Natural killer cell (primary cell): ENCODE measurements around the gene DACT3. TPM values are rescaled to one million over a fixed set of nuclear protein-coding genes. Genes with fewer than 3 reads are reported as not detected.
"Not testable (repeated sequence)": the region's sequence is repeated elsewhere in the genome, so short reads cannot be mapped to it uniquely, and the experiment has no call there.

Experiments used
- ATAC-seq, 3 donors: fragments of 150-1000 bp in 2 of 3; fragments of 200-7000 bp in 1 of 3; cut with Tn5 transposase; 1 replicate in 1 of 3; 2 replicates in 2 of 3; pipeline ENCODE4 v1.10.0; 2021; ENCODE audit warnings: mild to moderate bottlenecking in 2 of 3, moderate library complexity in 2 of 3
- DNase-seq, 2 donors: peaks; one replicate each; pipeline versions ENCODE4 v3.0.0 to v3.0.0-alpha.2; 2013 to 2021; ENCODE audit warnings: mixed read lengths in 1 of 2
- H3K27ac ChIP-seq: one replicate; pipeline ENCODE4 v1.5.1; 2013; ENCODE audit warnings: mild to moderate bottlenecking, low read length
- H3K27me3 ChIP-seq: one replicate; pipeline ENCODE4 v1.6.1; 2013; ENCODE audit warnings: low read length; ENCODE audit not compliant: control insufficient read depth, insufficient read depth
- H3K36me3 ChIP-seq: one replicate; pipeline ENCODE4 v1.6.1; 2013; ENCODE audit warnings: low read length; ENCODE audit not compliant: control insufficient read depth, insufficient read depth
- H3K4me1 ChIP-seq: one replicate; pipeline ENCODE4 v1.6.1; 2013; ENCODE audit warnings: low read length; ENCODE audit not compliant: control insufficient read depth, insufficient read depth
- H3K4me3 ChIP-seq: one replicate; pipeline ENCODE4 v1.5.1; 2013; ENCODE audit warnings: low read length
- H3K9me3 ChIP-seq: one replicate; pipeline ENCODE4 v1.6.1; 2013; ENCODE audit warnings: low read length; ENCODE audit not compliant: control insufficient read depth, insufficient read depth
- H3K27ac Mint-ChIP-seq, 2 donors: one replicate each; pipeline ENCODE4 v1.8.0; 2022; ENCODE audit warnings: mild to moderate bottlenecking in 2 of 2, mixed read lengths in 2 of 2, moderate library complexity in 1 of 2
- H3K27me3 Mint-ChIP-seq, 2 donors: one replicate each; pipeline ENCODE4 v1.8.0; 2022; ENCODE audit warnings: low read depth in 2 of 2, mixed read lengths in 2 of 2
- H3K36me3 Mint-ChIP-seq: one replicate; pipeline ENCODE4 v1.8.0; 2022; ENCODE audit warnings: mixed read lengths
- H3K4me1 Mint-ChIP-seq, 2 donors: one replicate each; pipeline ENCODE4 v1.8.0; 2022; ENCODE audit warnings: mixed read lengths in 2 of 2
- H3K4me3 Mint-ChIP-seq: one replicate; pipeline ENCODE4 v1.8.0; 2022; ENCODE audit warnings: mild to moderate bottlenecking, moderate library complexity, mixed read lengths
- H3K9me3 Mint-ChIP-seq, 2 donors: one replicate each; pipeline ENCODE4 v1.8.0; 2022; ENCODE audit warnings: mixed read lengths in 2 of 2
- CTCF ChIP-seq: fragments of 200-600 bp; IDR thresholded peaks from one replicate; pipeline ENCODE4 v1.8.0; 2022; ENCODE audit warnings: antibody characterized with exemption
- WGBS: methylation state at CpG from one replicate; pipeline ENCODE4 v1.1.7; 2013; ENCODE audit warnings: missing lambda C conversion rate; ENCODE audit not compliant: insufficient coverage; 5-methylcytosine and 5-hydroxymethylcytosine counted together
- intact Hi-C: fragments of 100-400 bp; cut with micrococcal nuclease; formaldehyde crosslinking; loops from one replicate; pipeline ENCODE4 v1.14.2; 2022
- total RNA-seq, 4 donors: library from RNA; stranded (reverse); fragments of 120-200 nt in 1 of 4; gene quantifications; one replicate each; pipeline versions ENCODE4 v1.2.3 to v1.2.4, GENCODE V29; 2013 to 2022

Gene DACT3
- total RNA-seq, 3 donors from 2014 or later (not counting 1 experiment from before 2014, with no cell fraction given): 0.14 to 0.20 TPM; not detected in 1

DNA sequence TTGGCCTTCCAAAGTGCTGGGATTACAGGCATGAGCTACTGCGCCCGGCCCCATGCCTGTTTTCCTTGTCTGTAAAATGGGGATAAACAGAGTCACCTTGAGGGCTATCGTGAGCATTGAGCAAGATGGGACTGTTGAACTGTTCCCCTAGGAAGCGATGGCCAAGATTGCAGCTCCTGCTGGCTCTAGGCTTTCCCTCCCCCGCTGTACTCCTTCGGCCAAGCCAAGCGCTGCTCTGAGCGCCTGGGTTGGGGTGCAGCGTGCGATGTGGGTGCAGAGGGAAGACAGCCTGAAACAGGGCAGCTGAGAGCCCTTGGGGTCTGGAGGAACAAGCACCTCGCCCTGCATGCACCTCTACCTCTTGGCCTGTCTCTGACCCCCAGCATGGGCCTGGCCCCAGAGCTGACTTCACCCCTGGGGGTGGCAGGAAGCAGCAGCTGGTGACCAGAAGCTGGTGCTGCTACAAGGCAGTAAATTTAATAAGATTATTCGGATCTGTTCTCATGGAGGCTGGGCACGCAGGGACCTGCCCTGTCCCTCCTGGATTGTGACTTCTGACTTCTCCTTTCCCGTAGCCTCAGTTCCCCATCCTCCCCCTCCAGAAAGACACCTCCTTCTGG lies 30.3 kb downstream of the DACT3 start:
- intact Hi-C loops: no loop called here
- Histone ChIP-seq H3K4me1 (peaks cover 21% of the 10 kb centered on the region), H3K27me3 (peaks cover 20% of the 10 kb centered on the region), H3K27ac (no peak overlapping the region), H3K9me3 (no peaks in the 10 kb centered on the region), H3K4me3 (no peak overlapping the region), H3K36me3 (no peaks in the 10 kb centered on the region)
- Mint-ChIP-seq H3K4me1 (peaks cover 0 to 12% of the 10 kb centered on the region in 2 donors), H3K36me3 (no peaks in the 10 kb centered on the region), H3K9me3 (no peaks in the 10 kb centered on the region), H3K27ac (no peak overlapping the region), H3K4me3 (no peak overlapping the region), H3K27me3 (peaks cover 17 to 31% of the 10 kb centered on the region in 2 donors)
- DNase-seq (no peak), ATAC-seq (no peak)
- no peak for TF ChIP-seq CTCF
- 91% methylated on average over 14 of the region's 14 CpGs for WGBS

GRCh38 chr19:46629546-46630025 lies 31.4 kb downstream of the DACT3 start:
- WGBS: 80% methylated on average over 15 of the region's 15 CpGs

GRCh38 chr19:46628970-46629369 lies 32.0 kb downstream of the DACT3 start:
- H3K27ac Mint-ChIP-seq, H3K4me3 ChIP-seq, H3K9me3 Mint-ChIP-seq, ATAC-seq, DNase-seq, H3K9me3 ChIP-seq, H3K36me3 Mint-ChIP-seq, intact Hi-C loops, H3K27ac ChIP-seq, H3K36me3 ChIP-seq, H3K4me3 Mint-ChIP-seq: not testable (repeated sequence)
- peaks cover 0 to 20% of the 10 kb centered on the region in 2 donors for H3K4me1 Mint-ChIP-seq
- Histone ChIP-seq H3K4me1 (peaks cover 17% of the 10 kb centered on the region), H3K27me3 (peaks cover 11% of the 10 kb centered on the region)
- 87% methylated on average over 6 of the region's 7 CpGs for WGBS
- peaks cover 16 to 33% of the 10 kb centered on the region in 2 donors for H3K27me3 Mint-ChIP-seq

More at GRCh38 chr19:46629546-46630025, 31.4 kb downstream of the DACT3 start:
- Mint-ChIP-seq H3K9me3 (no peaks in the 10 kb centered on the region), H3K4me1 (peaks cover 0 to 19% of the 10 kb centered on the region in 2 donors), H3K27ac (no peak overlapping the region), H3K36me3 (no peaks in the 10 kb centered on the region), H3K27me3 (peaks cover 11 to 29% of the 10 kb centered on the region in 2 donors), H3K4me3 (no peak overlapping the region)
- ATAC-seq (no peak), DNase-seq (no peak)
- intact Hi-C loops: no loop called here
- H3K4me3 ChIP-seq: no peak overlapping the region
- H3K27ac ChIP-seq: no peak overlapping the region
- H3K9me3 ChIP-seq: no peaks in the 10 kb centered on the region
- H3K36me3 ChIP-seq: no peaks in the 10 kb centered on the region
- H3K27me3 ChIP-seq: peaks cover 12% of the 10 kb centered on the region
- peaks cover 23% of the 10 kb centered on the region for H3K4me1 ChIP-seq
- no peak for TF ChIP-seq CTCF

DNA sequence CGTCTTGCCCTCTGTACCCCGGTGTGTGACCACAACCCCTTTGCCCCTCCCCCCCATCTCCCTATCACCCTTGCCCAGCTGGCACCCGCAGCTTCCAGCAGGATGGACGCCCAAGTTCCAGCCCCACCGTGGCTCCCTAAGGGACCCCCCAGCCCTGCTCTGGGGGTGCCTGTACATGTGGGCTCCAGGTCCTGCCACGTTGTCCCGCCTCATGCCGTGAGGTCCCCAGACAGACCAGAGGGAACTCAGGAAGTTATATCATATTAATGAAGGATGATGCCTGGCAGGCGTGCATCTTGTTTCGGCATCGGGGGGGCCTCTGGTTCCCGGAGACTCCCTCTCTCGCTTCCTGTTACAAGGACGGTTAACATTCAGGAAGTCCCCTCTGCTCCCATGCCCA lies 34.5 kb downstream of the DACT3 start:
- peaks cover 8% of the 10 kb centered on the region for H3K4me1 ChIP-seq
- no peaks in the 10 kb centered on the region for H3K36me3 Mint-ChIP-seq
- intact Hi-C loops: no loop called here
- H3K27me3 Mint-ChIP-seq: peaks cover 6 to 26% of the 10 kb centered on the region in 2 donors
- no peak overlapping the region for H3K27ac ChIP-seq
- H3K4me3 ChIP-seq: no peak overlapping the region
- H3K9me3 Mint-ChIP-seq: no peaks in the 10 kb centered on the region
- whole genome bisulfite sequencing: 43% methylated on average over 14 of the region's 14 CpGs
- no peaks in the 10 kb centered on the region for H3K9me3 ChIP-seq
- H3K27ac Mint-ChIP-seq: no peak overlapping the region
- no peak for TF ChIP-seq CTCF
- no peaks in the 10 kb centered on the region for H3K36me3 ChIP-seq
- DNase-seq (no peak), ATAC-seq (no peak)
- no peaks in the 10 kb centered on the region for H3K27me3 ChIP-seq
- H3K4me1 Mint-ChIP-seq: peaks cover 0 to 11% of the 10 kb centered on the region in 2 donors
- no peak overlapping the region for H3K4me3 Mint-ChIP-seq
